Kidney epithelial cell (primary cell): ENCODE measurements around the gene GRAMD2B. TPM values are rescaled to one million over a fixed set of nuclear protein-coding genes. Genes with fewer than 3 reads are reported as not detected.
"Not testable (repeated sequence)": the region's sequence is repeated elsewhere in the genome, so short reads cannot be mapped to it uniquely, and the experiment has no call there.

ENCODE experiments used
- DNase-seq: peaks from one replicate; pipeline ENCODE4 v3.0.0-alpha.2; 2010; ENCODE audit warnings: low read depth
- H3K27me3 ChIP-seq: 2 replicates; pipeline ENCODE4 v1.6.0; 2011; ENCODE audit warnings: low read length; ENCODE audit not compliant: control insufficient read depth, insufficient read depth
- H3K36me3 ChIP-seq: 2 replicates; pipeline ENCODE4 v1.5.1; 2011; ENCODE audit warnings: low read length; ENCODE audit not compliant: control insufficient read depth, insufficient read depth
- H3K4me3 ChIP-seq: 2 replicates; pipeline ENCODE4 v1.5.1; 2011; ENCODE audit warnings: low read depth, mild to moderate bottlenecking, control low read depth, low read length
- total RNA-seq: library from RNA; depleted of rRNA; stranded (reverse); fragments of >200 nt; gene quantifications from 2 replicates; pipeline ENCODE4 v1.2.3, GENCODE V29; 2015
- TF ChIP-seq, protein P1 (sequence below): IDR thresholded peaks from 2 replicates; pipeline ENCODE4 v1.5.1; 2011; ENCODE audit warnings: mild to moderate bottlenecking, moderate library complexity, low read length, control low read depth, inconsistent platforms; ENCODE audit not compliant: insufficient read depth, poor library complexity, severe bottlenecking

The GRAMD2B gene
- total RNA-seq, 1 donor from 2014 or later, result 36.9 TPM

DNA sequence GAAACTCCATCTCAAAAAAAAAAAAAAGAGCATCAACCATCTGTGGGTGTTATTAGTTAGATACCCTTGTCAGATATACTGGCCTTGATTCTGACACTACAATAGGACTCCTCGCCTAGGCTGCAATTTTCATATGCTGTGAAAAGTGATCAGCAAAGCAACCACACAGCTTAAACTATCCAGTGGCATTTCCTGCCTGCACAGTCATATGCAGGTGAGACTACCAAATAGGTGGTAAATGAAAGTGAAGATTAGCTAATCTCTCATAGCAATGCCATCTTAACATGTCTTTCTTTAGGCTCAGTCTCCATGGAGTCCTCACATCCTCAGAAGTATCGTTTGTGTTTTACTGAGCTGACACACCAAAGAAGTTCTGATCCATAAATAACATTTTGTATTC is 40.8 kb downstream of the GRAMD2B start:
- no peak for DNase-seq
- TF ChIP-seq, protein P1, sequence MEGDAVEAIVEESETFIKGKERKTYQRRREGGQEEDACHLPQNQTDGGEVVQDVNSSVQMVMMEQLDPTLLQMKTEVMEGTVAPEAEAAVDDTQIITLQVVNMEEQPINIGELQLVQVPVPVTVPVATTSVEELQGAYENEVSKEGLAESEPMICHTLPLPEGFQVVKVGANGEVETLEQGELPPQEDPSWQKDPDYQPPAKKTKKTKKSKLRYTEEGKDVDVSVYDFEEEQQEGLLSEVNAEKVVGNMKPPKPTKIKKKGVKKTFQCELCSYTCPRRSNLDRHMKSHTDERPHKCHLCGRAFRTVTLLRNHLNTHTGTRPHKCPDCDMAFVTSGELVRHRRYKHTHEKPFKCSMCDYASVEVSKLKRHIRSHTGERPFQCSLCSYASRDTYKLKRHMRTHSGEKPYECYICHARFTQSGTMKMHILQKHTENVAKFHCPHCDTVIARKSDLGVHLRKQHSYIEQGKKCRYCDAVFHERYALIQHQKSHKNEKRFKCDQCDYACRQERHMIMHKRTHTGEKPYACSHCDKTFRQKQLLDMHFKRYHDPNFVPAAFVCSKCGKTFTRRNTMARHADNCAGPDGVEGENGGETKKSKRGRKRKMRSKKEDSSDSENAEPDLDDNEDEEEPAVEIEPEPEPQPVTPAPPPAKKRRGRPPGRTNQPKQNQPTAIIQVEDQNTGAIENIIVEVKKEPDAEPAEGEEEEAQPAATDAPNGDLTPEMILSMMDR, result no peak
- Histone ChIP-seq H3K36me3 (peaks cover 1% of the 10 kb centered on the region), H3K4me3 (no peak overlapping the region), H3K27me3 (no peaks in the 10 kb centered on the region)

DNA sequence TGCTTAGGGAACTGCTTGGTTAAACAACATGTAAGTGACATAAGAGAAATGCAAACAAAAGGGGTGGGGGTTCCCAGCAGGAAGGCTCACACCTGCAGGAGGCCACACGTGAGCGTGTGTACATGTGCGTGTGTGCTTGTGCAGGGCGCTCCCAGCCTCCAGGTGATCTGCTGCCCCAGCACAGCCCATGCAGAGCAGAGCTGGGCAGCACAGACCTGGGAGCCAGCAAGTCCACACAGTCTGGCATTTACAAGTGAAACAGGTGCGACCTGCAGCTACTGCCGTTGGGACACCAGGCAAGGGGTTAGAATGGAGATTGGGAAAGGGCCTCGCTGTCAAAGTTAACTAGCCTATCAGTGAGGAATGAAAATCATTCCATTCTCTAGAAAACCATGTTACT is 41.8 kb downstream of the GRAMD2B start:
- no peaks in the 10 kb centered on the region for H3K27me3 ChIP-seq
- no peak overlapping the region for H3K4me3 ChIP-seq
- TF ChIP-seq, protein P1, result no peak
- H3K36me3 ChIP-seq, result peaks cover 1% of the 10 kb centered on the region
- no peak for DNase-seq

DNA sequence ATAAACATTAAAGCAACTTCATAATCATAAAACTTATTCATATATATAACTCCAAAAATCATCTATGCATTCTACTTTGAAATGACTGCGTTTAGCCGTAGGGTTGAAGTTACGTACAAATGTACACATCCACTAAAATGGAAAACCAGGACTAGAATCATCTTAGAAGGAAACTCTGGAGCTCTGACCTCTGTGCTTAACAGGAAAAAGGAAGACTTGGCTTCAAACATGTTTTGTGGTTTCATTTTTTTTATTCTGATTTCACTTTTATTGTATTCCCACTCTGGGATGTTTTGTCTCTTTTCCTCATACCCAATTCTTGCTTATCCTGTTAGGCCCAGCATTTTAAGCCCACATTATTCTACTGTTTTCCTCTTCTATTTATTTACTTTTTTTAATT is 44.9 kb downstream of the GRAMD2B start:
- TF ChIP-seq, protein P1, result no peak
- Histone ChIP-seq H3K36me3 (no peaks in the 10 kb centered on the region), H3K27me3 (no peaks in the 10 kb centered on the region), H3K4me3 (no peak overlapping the region)
- DNase-seq, result no peak

DNA sequence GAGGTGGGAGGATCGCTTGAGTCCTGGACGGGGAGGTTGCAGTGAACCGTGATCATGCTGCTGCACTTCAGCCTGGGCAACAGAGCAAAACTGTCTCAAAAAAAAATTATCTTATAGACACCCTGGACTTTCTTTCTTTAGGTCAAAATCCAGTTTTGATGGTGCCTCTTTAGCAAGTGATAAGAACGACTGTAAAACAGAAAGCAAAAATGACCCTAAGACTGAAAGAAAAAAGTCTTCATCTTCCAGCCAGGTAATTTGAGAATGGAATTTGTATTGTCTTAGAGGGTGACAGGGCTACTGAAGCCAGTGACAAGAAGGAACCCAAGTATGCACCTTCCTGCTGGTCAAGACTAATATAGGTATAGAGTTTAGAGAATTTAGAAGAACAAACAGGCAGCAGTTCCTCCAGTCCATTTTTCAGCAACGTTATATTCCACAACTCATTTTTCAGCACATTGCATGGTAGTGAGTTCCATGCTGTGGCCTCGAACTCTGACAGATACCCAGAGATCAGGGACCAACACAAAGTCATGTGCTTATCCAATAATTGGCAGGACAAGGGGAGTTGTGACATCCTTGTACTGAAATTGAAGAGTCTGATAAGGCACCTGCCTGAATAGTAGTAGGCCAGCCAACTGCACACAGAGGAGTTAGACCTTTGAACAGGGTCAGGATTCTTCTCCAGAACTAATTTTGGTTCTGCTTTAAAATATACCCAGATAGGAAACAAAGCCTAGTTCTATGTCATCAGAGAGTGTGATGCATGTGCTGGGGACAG is 46.5 kb downstream of the GRAMD2B start:
- TF ChIP-seq, protein P1, result no peak
- no peak for DNase-seq
- no peaks in the 10 kb centered on the region for H3K27me3 ChIP-seq
- no peak overlapping the region for H3K4me3 ChIP-seq
- H3K36me3 ChIP-seq, result peaks cover 1% of the 10 kb centered on the region

DNA sequence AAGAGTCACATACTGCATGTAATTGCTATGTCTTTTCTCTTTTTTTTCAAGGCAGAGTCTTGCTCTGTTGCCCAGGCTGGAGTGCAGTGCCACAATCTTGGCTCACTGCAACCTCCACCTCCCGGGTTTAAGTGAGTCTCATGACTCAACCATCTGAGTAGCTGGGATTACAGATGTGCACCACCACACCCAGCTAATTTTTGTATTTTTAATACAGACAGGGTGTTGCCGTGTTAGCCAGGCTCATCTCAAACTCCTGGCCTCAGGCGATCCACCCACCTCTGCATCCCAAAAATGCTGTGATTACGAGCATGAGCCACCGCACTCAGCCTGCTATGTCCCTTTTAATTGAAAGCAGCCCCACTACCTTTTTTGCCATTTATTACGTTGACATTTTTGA is 47.3 kb downstream of the GRAMD2B start:
- H3K27me3 ChIP-seq, H3K4me3 ChIP-seq, H3K36me3 ChIP-seq, DNase-seq: not testable (repeated sequence)

DNA sequence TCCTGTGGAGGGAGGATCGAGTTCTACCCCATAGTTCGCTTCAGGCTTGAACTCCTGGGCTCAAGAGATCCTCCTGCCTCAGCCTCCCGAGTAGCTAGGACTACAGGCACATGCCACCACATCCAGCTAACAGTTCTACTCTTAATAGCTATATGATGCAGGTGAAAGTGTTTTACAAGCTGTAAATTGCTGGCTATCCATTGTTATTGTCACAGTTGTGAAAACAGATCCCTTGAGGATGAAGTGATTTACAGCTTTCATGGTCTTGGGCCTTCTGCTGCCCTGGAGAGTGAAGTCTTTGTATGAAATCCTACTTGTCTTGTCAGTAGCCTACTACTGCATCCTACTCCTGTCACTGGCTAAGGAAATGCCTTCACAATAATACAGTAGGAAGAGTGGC is 48.0 kb downstream of the GRAMD2B start:
- Histone ChIP-seq H3K27me3 (no peaks in the 10 kb centered on the region), H3K4me3 (no peak overlapping the region), H3K36me3 (peaks cover 1% of the 10 kb centered on the region)
- no peak for DNase-seq
- TF ChIP-seq, protein P1, result no peak
